ENCODE data around the gene NT5DC1. TPM values are rescaled to one million over a fixed set of nuclear protein-coding genes. Genes with fewer than 3 reads are reported as not detected.

Gene NT5DC1
- total and polyA plus RNA-seq, 4 donors, result 8.6 to 49.0 (median 22.1) TPM

DNA sequence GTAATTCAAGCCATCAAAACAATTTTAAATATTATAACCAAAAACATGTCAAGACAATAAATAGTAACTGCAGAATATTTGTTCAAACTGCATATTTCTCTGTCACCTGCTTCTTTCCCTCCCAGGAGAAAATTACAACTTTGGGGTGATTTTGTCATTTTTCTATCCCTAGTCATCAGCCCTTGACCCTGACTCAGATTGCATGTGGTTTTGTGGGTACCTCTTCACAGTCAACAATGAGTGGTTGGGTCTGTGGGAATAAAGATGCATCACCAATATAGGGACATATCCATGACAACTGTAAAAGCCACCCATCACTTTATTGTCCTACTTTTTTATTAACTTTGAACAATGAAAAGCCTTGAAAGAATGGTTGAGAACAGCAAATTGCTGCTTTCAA is 18.0 kb downstream of the NT5DC1 start:
- no peaks in the 10 kb centered on the region for H3K9me3 ChIP-seq (ENCODE audit: control insufficient read depth in 4 of 4, insufficient read depth in 3 of 4, low read length in 3 of 4)
- TF ChIP-seq, protein P1, sequence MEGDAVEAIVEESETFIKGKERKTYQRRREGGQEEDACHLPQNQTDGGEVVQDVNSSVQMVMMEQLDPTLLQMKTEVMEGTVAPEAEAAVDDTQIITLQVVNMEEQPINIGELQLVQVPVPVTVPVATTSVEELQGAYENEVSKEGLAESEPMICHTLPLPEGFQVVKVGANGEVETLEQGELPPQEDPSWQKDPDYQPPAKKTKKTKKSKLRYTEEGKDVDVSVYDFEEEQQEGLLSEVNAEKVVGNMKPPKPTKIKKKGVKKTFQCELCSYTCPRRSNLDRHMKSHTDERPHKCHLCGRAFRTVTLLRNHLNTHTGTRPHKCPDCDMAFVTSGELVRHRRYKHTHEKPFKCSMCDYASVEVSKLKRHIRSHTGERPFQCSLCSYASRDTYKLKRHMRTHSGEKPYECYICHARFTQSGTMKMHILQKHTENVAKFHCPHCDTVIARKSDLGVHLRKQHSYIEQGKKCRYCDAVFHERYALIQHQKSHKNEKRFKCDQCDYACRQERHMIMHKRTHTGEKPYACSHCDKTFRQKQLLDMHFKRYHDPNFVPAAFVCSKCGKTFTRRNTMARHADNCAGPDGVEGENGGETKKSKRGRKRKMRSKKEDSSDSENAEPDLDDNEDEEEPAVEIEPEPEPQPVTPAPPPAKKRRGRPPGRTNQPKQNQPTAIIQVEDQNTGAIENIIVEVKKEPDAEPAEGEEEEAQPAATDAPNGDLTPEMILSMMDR (IDR thresholded peaks at IDR 0.05; ENCODE audit: control extremely low read depth, extremely low read depth), result no peak
- H3K4me1 ChIP-seq (ENCODE audit: control insufficient read depth in 5 of 5, insufficient read depth in 5 of 5, low read length in 5 of 5), result no peaks in the 10 kb centered on the region
- H3K9ac ChIP-seq (ENCODE audit: insufficient read depth in 1 of 2, low read length in 2 of 2), result no peak overlapping the region
- DNase-seq (no peak), ATAC-seq (ENCODE audit: insufficient read depth, low FRiP score) (no peak)
- H3K36me3 ChIP-seq (ENCODE audit: control insufficient read depth in 4 of 4, insufficient read depth in 4 of 4, low read length in 4 of 4), result peaks cover 9 to 20% (median 17%) of the 10 kb centered on the region in 4 donors
- H3K4me3 ChIP-seq, result no peak overlapping the region
- no peaks in the 10 kb centered on the region for H3K27me3 ChIP-seq (ENCODE audit: control insufficient read depth in 3 of 3, insufficient read depth in 3 of 3, low read length in 2 of 3)
- H3K27ac ChIP-seq (ENCODE audit: low read depth in 1 of 2, low read length in 1 of 2), result no peak overlapping the region

DNA sequence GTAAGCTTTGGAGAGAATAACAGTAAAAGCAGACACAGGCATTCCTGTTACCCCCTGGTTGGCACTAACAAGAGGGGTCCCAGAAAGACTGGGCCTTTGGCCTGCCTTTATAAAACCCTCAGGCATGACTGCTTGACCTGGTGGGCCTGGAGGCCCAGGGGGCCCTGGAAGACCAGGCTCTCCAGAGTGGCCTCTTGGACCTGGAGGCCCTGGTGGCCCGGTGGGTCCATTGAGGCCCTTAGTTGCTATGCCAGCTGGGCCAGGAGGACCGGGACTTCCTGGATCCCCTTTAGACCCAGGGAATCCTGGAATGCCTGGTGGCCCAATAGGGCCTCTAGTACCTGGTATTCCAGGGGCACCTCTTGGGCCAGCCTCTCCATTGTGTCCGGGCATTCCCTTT is 19.8 kb downstream of the NT5DC1 start:
- Histone ChIP-seq H3K4me3 (no peak overlapping the region), H3K9ac (ENCODE audit: insufficient read depth in 1 of 2, low read length in 2 of 2) (no peak overlapping the region), H3K27me3 (ENCODE audit: control insufficient read depth in 3 of 3, insufficient read depth in 3 of 3, low read length in 2 of 3) (no peaks in the 10 kb centered on the region), H3K9me3 (ENCODE audit: control insufficient read depth in 4 of 4, insufficient read depth in 3 of 4, low read length in 3 of 4) (no peaks in the 10 kb centered on the region), H3K4me1 (ENCODE audit: control insufficient read depth in 5 of 5, insufficient read depth in 5 of 5, low read length in 5 of 5) (no peaks in the 10 kb centered on the region), H3K27ac (ENCODE audit: low read depth in 1 of 2, low read length in 1 of 2) (no peak overlapping the region), H3K36me3 (ENCODE audit: control insufficient read depth in 4 of 4, insufficient read depth in 4 of 4, low read length in 4 of 4) (peaks cover 6 to 10% (median 8%) of the 10 kb centered on the region in 4 donors)
- TF ChIP-seq, protein P1 (IDR thresholded peaks at IDR 0.05; ENCODE audit: control extremely low read depth, extremely low read depth), result no peak
- WGBS, 2 donors, result 98 to 100% methylated on average over 3 of the region's 3 CpGs
- DNase-seq (no peak), ATAC-seq (ENCODE audit: insufficient read depth, low FRiP score) (no peak)

DNA sequence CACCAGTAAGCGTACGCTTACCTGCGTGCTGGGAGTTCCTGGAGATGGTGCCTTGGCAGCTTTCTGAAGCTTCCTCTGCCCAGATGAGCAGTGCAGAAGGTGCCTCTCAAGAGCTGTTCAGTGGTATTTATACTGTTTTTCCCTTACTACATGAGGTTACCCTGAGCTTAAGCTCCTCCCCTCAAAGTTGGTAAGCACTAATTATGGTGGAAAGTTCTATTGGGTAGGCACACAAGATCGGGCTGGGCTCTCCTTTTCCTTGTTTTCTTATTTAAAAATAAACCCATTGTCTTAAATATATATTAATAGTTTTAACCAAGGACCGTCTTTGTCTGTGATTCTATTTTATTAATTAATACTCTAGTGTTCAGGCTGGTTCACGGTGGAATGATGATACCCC is 25.4 kb downstream of the NT5DC1 start, which contains the start of gene COL10A1:
TSS of gene COL10A1 (minus strand) at position 101 of the 400 bp plus-strand sequence. CDS start 640 bp downstream, outside the sequence.
- H3K9me3 ChIP-seq (ENCODE audit: control insufficient read depth in 4 of 4, insufficient read depth in 3 of 4, low read length in 3 of 4), result no peaks in the 10 kb centered on the region
- 91 to 97% methylated on average over 6 of the region's 6 CpGs for WGBS, 2 donors
- ATAC-seq (ENCODE audit: insufficient read depth, low FRiP score), result no peak
- H3K9ac ChIP-seq (ENCODE audit: insufficient read depth in 1 of 2, low read length in 2 of 2), result no peak within 1 kb of the TSS
- peaks cover 0 to 5% (median 4%) of the 10 kb centered on the region in 4 donors for H3K36me3 ChIP-seq (ENCODE audit: control insufficient read depth in 4 of 4, insufficient read depth in 4 of 4, low read length in 4 of 4)
- no peak within 1 kb of the TSS for H3K27ac ChIP-seq (ENCODE audit: low read depth in 1 of 2, low read length in 1 of 2)
- no peak for DNase-seq
- H3K27me3 ChIP-seq (ENCODE audit: control insufficient read depth in 3 of 3, insufficient read depth in 3 of 3, low read length in 2 of 3), result no peaks in the 10 kb centered on the region
- H3K4me1 ChIP-seq (ENCODE audit: control insufficient read depth in 5 of 5, insufficient read depth in 5 of 5, low read length in 5 of 5), result no peaks in the 10 kb centered on the region
- no peak within 1 kb of the TSS for H3K4me3 ChIP-seq
- TF ChIP-seq, protein P1 (IDR thresholded peaks at IDR 0.05; ENCODE audit: control extremely low read depth, extremely low read depth), result no peak

Data from lung (tissue), 12 donors.